ENCODE data around the gene SLC38A3. TPM values are rescaled to one million over a fixed set of nuclear protein-coding genes. Genes with fewer than 3 reads are reported as not detected.
A peak's percentile ranks its signal among the peaks of the same experiment; 100 is the strongest.
"Not testable (repeated sequence)": the region's sequence is repeated elsewhere in the genome, so short reads cannot be mapped to it uniquely, and the experiment has no call there.

SLC38A3 gene
- total and polyA plus RNA-seq, 11 donors: 1.0 to 14.8 (median 8.4) TPM

DNA sequence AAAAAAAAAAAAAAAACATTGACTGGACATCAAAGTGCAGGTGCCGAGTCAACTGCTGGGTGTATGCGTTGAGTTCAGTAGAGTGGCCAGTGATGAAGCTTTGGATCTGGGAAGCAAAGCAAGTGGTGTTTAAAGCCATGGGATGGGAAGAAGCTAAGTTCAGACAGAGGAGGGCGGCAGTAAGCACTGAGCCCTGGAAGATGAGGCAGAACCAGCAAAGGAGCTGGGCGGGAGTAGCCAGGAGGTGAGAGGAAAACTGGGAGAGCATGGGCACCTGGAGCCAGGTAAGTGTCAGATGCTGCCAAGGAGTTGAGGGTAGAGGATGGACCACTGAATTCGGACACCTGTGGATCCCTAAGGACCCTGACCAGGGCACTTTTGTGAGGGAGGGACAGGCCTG lies 19.6 kb downstream of the SLC38A3 start:
- no peak overlapping the region for H3K27ac ChIP-seq
- no peak for TF ChIP-seq POLR2A (IDR thresholded peaks at IDR 0.05)
- TF ChIP-seq, protein P1, sequence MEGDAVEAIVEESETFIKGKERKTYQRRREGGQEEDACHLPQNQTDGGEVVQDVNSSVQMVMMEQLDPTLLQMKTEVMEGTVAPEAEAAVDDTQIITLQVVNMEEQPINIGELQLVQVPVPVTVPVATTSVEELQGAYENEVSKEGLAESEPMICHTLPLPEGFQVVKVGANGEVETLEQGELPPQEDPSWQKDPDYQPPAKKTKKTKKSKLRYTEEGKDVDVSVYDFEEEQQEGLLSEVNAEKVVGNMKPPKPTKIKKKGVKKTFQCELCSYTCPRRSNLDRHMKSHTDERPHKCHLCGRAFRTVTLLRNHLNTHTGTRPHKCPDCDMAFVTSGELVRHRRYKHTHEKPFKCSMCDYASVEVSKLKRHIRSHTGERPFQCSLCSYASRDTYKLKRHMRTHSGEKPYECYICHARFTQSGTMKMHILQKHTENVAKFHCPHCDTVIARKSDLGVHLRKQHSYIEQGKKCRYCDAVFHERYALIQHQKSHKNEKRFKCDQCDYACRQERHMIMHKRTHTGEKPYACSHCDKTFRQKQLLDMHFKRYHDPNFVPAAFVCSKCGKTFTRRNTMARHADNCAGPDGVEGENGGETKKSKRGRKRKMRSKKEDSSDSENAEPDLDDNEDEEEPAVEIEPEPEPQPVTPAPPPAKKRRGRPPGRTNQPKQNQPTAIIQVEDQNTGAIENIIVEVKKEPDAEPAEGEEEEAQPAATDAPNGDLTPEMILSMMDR (IDR thresholded peaks at IDR 0.05): no peak
- ATAC-seq: no peak
- H3K4me1 ChIP-seq: peaks cover 4 to 32% (median 17%) of the 10 kb centered on the region in 12 donors
- no peaks in the 10 kb centered on the region for H3K9me3 ChIP-seq
- WGBS, 4 donors: 66 to 69% (median 67%) methylated on average over 5 of the region's 5 CpGs
- intact Hi-C loops (cut with DNase I): loop anchor here in 2 of 10 donors (1.0 to 5.0 kb wide), 2 partner anchors 31 to 48 kb away; no protein-coding TSS in a partner anchor
- no peak for DNase-seq
- no peaks in the 10 kb centered on the region for H3K27me3 ChIP-seq
- no peak overlapping the region for H3K4me3 ChIP-seq
- H3K36me3 ChIP-seq: no peaks in the 10 kb centered on the region

DNA sequence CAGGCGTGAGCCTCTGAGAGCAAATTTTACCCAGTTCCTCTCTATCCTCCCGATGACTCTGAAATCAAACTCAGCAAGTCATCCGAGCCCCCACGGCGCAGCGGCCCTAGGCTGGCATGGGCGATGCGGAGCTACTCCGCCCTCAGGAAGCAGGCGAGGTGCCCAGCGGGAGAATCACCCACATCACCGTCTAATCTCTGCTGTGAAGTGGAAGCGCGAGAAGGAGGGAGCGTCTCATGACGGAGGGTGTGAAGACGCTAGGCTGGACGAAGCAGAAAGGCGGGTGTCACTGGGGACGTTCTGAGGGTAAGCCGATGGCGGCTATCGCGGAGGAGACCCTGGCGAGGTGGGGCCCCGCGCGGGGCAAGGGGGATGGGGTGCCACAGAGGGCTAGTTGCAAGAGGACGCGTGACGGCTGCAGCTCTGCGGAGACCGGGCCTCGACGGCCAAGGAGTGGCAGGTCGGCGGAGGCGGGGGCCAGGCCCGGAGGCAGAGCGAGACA lies 21.9 kb downstream of the SLC38A3 start:
- Histone ChIP-seq H3K4me3 (peak overlapping the region; percentile 49 to 91 (median 69)), H3K4me1 (peaks cover 4 to 54% (median 17%) of the 10 kb centered on the region in 12 donors), H3K27ac (peak overlapping the region in 11 of 12 donors; percentile 46 to 87 (median 76))

DNA sequence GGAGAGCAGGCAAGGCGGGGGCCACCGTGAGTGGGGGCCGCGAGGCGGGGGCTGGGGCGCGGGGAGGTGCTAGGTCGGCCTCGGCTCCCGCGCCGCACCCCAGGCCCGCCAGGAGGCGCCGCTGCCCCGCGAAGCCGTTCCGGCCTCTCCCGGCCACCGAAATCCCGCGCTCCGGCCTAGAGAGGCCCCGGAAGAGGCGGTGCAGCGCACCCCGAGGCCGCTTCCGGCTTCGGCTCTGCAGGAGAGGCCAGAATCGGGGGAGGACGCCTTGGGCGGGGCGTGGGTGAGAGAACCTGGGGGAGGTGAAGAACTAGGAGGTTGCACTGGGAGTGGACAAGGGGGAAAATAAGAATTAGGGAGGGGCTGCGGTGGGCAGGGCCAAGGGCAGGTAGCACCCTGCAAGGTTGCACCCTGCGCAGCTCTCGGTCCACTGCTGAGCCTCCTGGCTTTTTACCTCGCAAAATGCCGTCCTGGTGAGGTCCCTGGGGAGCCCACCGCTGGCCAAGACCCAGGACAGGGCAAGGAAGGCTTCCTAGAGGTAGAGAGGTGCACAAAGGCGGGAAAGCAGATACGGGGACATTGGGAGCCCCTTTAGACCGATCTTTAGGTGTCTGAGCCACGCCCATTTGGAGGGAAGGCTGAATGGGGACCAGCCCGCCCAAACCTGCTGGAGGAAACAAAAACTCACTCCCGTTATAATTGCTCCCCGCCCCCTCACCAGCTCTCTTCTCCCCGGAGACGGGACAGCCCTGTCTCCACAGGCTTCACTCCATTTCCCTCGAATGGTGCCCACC lies 22.5 kb downstream of the SLC38A3 start:
- Histone ChIP-seq H3K27me3 (no peaks in the 10 kb centered on the region), H3K4me1 (peaks cover 4 to 54% (median 17%) of the 10 kb centered on the region in 12 donors), H3K36me3 (no peaks in the 10 kb centered on the region), H3K4me3 (peak overlapping the region; percentile 49 to 91 (median 69)), H3K27ac (peak overlapping the region in 11 of 12 donors; percentile 65 to 87 (median 76)), H3K9me3 (no peaks in the 10 kb centered on the region)
- 1 to 2% (median 2%) methylated on average over 29 to 51 of the region's 51 CpGs for WGBS, 4 donors
- peak; percentile 87 to 94 (median 92) for ATAC-seq
- DNase-seq: peak; percentile 91 to 97 (median 93)
- TF ChIP-seq, protein P1 (IDR thresholded peaks at IDR 0.05): peak; percentile 72 to 98 (median 94)
- TF ChIP-seq POLR2A (IDR thresholded peaks at IDR 0.05): peak in 1 of 2 donors; percentile 45
- intact Hi-C loops (cut with DNase I): loop anchor here (1.0 to 5.0 kb wide), 8 partner anchors 19 to 97 kb away; no protein-coding TSS in a partner anchor

More for the DNA sequence above, 21.9 kb downstream of the SLC38A3 start:
- no peaks in the 10 kb centered on the region for H3K27me3 ChIP-seq
- H3K9me3 ChIP-seq: no peaks in the 10 kb centered on the region
- WGBS, 4 donors: 1 to 2% (median 1%) methylated on average over 26 to 40 of the region's 40 CpGs
- no peaks in the 10 kb centered on the region for H3K36me3 ChIP-seq
- ATAC-seq (peak; percentile 15 to 36 (median 20)), DNase-seq (peak in 1 of 5 donors; percentile 59)
- TF ChIP-seq, protein P1 (IDR thresholded peaks at IDR 0.05): no peak
- TF ChIP-seq POLR2A (IDR thresholded peaks at IDR 0.05): no peak
- intact Hi-C loops (cut with DNase I): loop anchor here (1.0 to 5.0 kb wide), 9 partner anchors 19 to 98 kb away; no protein-coding TSS in a partner anchor

DNA sequence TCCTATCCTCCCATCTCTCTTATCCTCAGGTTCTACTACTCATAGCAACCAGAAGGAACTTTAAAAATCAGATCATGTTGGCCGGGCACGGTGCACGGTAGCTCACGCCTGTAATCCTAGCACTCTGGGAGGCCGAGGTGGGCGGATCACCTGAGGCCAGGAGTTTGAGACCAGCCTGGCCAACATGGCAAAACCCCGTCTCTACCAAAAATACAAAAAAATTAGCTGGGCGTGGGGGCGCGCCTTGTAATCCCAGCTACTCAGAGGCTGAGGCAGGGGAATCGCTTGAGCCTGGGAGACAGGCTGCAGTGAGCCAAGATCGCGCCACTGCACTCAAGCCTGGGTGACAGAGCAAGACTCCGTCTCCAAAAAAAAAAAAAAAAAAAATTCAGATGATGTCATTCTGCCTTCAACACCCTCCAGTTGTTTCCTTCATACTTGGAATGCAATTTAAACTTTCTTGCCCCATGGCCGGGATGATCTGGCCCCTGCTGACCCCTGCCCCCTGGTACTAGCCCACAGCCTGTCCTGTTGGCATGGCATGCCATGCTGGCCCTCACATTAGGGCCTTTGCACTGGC lies 23.2 kb downstream of the SLC38A3 start:
- DNase-seq, H3K36me3 ChIP-seq, H3K27me3 ChIP-seq, ATAC-seq, H3K9me3 ChIP-seq: not testable (repeated sequence)
- Histone ChIP-seq H3K27ac (peak overlapping the region in 7 of 12 donors; percentile 65 to 87 (median 75)), H3K4me3 (peak overlapping the region in 10 of 12 donors; percentile 49 to 91 (median 73)), H3K4me1 (peaks cover 4 to 54% (median 17%) of the 10 kb centered on the region in 12 donors)
- intact Hi-C loops (cut with DNase I): loop anchor here in 2 of 10 donors (2.0 to 5.0 kb wide), 2 partner anchors 43 to 44 kb away; no protein-coding TSS in a partner anchor
- WGBS, 4 donors: 48 to 60% (median 56%) methylated on average over 15 of the region's 15 CpGs
